Testis (tissue), 3 donors: ENCODE measurements around the gene CHST8. TPM values are rescaled to one million over a fixed set of nuclear protein-coding genes. Genes with fewer than 3 reads are reported as not detected.

Source experiments
- DNase-seq: peaks from one replicate; pipeline ENCODE4 v3.0.0-alpha.2; 2019
- H3K27ac ChIP-seq, 2 donors: fragments of 200-600 bp; sonication (generic); one replicate each; pipeline ENCODE4 v1.5.1; 2019
- H3K27me3 ChIP-seq: fragments of 200-600 bp; sonication (generic); one replicate; pipeline ENCODE4 v1.5.1; 2019
- H3K36me3 ChIP-seq: fragments of 200-600 bp; sonication (generic); one replicate; pipeline ENCODE4 v1.5.1; 2017; ENCODE audit warnings: low read depth; ENCODE audit errors: missing control alignments
- H3K4me1 ChIP-seq: fragments of 200-600 bp; sonication (generic); one replicate; pipeline ENCODE4 v1.5.1; 2019
- H3K4me3 ChIP-seq, 2 donors: fragments of 200-600 bp; sonication (generic); one replicate each; pipeline ENCODE4 v1.5.1; 2017 to 2019
- H3K9me3 ChIP-seq: fragments of 200-600 bp; sonication (generic); one replicate; pipeline ENCODE4 v1.5.1; 2017
- CTCF ChIP-seq, 3 experiments: fragments of 450-650 bp in 2 of 3; fragments of 200-600 bp in 1 of 3; sonication (generic) in 1 of 3; IDR thresholded peaks; one replicate each; pipeline ENCODE4 v1.5.1; 2016 to 2019; ENCODE audit warnings: antibody characterized with exemption in 3 of 3, mild to moderate bottlenecking in 2 of 3, moderate library complexity in 1 of 3
- POLR2A ChIP-seq: fragments of 450-650 bp; IDR thresholded peaks from one replicate; pipeline ENCODE4 v1.6.1; 2017; ENCODE audit warnings: antibody characterized with exemption, mild to moderate bottlenecking, moderate library complexity
- WGBS, 2 donors: methylation state at CpG; one replicate each; pipeline ENCODE4 v1.1.5; 2018; 5-methylcytosine and 5-hydroxymethylcytosine counted together
- intact Hi-C: fragments of 100-400 bp; cut with DNase I; formaldehyde crosslinking; loops from one replicate; pipeline ENCODE4 v1.15.1; 2023; ENCODE audit warnings: low total_unique reads
- polyA plus RNA-seq: library from polyadenylated mRNA; stranded (reverse); fragments of 350-450 nt; fragmentation: Illumina TruSeq; extraction: RNeasy Lipid Tissue Mini Kit (QIAGEN cat#74804); gene quantifications from one replicate; pipeline ENCODE4 v1.2.3, GENCODE V29; 2014; ENCODE audit warnings: low read depth, low replicate concordance; ENCODE audit not compliant: insufficient read depth
- total RNA-seq, 2 donors: library from RNA; depleted of rRNA; stranded (reverse); fragments of >200 nt; gene quantifications; one replicate each; pipeline ENCODE4 v1.2.3, GENCODE V29; 2016

Gene CHST8
- total and polyA plus RNA-seq, 3 donors from 2014 or later = 0.75 to 0.93 (median 0.79) TPM

DNA sequence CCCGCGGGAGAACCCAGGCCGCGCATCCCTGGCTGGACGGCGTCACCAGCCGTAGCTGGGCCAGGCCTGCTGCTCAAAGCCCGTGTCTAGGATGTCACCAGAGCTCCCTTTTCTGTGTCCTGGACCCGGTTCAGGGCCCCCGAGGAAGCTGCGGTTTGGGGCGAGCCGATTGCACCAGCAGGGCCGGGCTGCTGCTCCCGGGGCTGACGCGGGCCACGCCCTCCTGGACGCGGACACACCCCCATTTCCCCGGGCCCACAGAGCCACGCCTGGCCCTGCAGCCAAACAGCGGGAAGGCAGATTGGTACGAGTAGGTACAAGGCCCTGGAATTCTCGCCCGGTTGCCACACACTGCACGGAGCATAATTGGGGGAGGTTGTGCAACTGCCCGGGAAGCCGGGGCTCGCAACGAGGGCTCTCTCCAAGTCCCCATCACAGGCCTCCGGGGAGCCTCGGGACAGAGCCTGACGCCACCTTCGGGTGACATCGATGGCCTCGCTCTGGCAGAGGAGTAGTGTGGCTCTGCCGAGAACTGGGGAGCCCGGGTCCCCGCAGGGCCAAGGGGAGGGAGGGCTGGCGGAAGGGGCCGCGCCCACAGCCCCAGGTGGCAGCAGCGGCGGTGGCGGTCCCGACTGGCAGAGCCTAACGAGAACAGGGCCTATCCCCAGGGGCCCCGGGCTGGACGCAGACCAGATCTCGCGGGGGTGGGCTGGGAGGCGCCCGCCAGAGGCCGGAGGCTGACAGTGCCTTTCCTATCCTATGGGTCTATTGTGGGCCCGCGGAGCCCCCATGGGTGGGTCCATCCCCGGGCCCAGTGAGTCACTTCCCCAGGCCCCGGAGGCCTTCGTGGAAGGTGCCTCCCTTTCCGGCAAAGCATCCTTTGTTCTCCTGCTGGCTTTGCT lies 198.4 kb downstream of the CHST8 start:
- intact Hi-C loops = no loop called here
- DNase-seq = peak; percentile 64
- Histone ChIP-seq H3K36me3 (no peaks in the 10 kb centered on the region), H3K4me3 (peak overlapping the region; percentile 29 to 51), H3K9me3 (no peaks in the 10 kb centered on the region), H3K27me3 (no peaks in the 10 kb centered on the region), H3K27ac (peak overlapping the region in 1 of 2 donors; percentile 0), H3K4me1 (peaks cover 8% of the 10 kb centered on the region)
- TF ChIP-seq CTCF (IDR thresholded peaks at IDR 0.05) (no peak), POLR2A (no peak)
- 0 to 6% methylated on average over 2 to 61 of the region's 61 CpGs for WGBS, 2 donors

- Histone ChIP-seq H3K36me3 (no peaks in the 10 kb centered on the region), H3K27ac (no peak overlapping the region), H3K4me3 (no peak overlapping the region), H3K27me3 (no peaks in the 10 kb centered on the region), H3K9me3 (no peaks in the 10 kb centered on the region), H3K4me1 (peaks cover 8% of the 10 kb centered on the region)
- no peak for TF ChIP-seq CTCF (IDR thresholded peaks at IDR 0.05)
- 85 to 91% methylated on average over 2 of the region's 2 CpGs for WGBS, 2 donors
- no peak for DNase-seq
- intact Hi-C loops = no loop called here
Observed at GRCh38 chr19:33821871-33822270, 200.1 kb downstream of the CHST8 start.

Other genes starting within 250 kb of the CHST8 start
- gene CEBPG, start 248.2 kb upstream of the CHST8 start, total RNA-seq = 10 to 100 TPM; 20.8 to 20.9 TPM
- 24.3 TPM for gene CEBPG, start 248.2 kb upstream of the CHST8 start, polyA plus RNA-seq
- 10 to 100 TPM; 58.0 to 87.9 TPM for gene PEPD, start 100.2 kb upstream of the CHST8 start, total RNA-seq
- gene PEPD, start 100.2 kb upstream of the CHST8 start, polyA plus RNA-seq = 51.1 TPM
- 100 to 1,000 TPM in 1 of 2 donors, 10 to 100 TPM in 1; 61.9 to 110 TPM for gene KCTD15, start 174.9 kb downstream of the CHST8 start, total RNA-seq
- gene KCTD15, start 174.9 kb downstream of the CHST8 start, polyA plus RNA-seq = 26.3 TPM